Activated CD4-positive, CD25-positive, alpha-beta regulatory T cell treated with anti-CD3 and anti-CD28 coated beads, Interleukin-2, amount 50 U/mL, for 16 hours (primary cell): ENCODE measurements around the gene GNG12.
"Not testable (repeated sequence)": the region's sequence is repeated elsewhere in the genome, so short reads cannot be mapped to it uniquely, and the experiment has no call there.

ENCODE experiments used
- DNase-seq: peaks from one replicate; pipeline ENCODE4 v3.0.0-alpha.2; 2020; ENCODE audit warnings: low read depth, low spot score

GNG12 gene

DNA sequence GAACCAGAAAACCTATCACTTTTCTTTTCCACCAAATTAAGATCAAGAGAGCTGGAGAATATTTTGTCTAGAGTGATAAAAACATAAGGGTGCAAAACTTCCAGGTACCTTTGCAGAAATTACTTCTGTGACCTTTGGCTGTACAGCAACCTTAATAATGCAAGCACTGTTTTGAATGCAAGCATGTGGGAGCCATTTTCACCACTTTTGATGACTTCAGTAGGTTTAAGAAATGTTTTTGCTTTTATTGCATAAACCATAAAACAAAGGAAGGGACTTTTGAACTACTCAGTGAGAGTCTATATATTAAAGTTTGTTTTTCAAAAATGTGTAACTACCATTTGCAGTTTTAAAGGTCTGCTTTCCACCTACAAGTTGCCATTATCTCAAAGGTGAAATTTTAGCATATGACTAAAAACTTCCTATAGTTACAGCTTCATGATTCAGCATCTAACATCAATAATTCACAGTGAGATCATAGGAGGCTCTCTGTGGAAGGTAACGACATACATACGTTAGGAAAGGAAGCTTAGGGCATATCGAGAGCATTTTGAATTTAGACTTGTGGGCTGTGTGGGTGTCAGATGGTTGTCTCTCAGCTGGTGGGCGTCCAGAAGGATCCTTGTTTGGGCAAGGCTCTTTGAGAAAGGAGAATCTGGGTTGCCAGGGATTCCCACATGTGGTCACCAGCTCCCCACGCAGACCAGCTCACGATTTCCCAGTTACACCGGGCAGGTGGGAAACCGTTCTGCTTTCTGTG is 149.3 kb downstream of the GNG12 start:
- DNase-seq, result peak; percentile 2

DNA sequence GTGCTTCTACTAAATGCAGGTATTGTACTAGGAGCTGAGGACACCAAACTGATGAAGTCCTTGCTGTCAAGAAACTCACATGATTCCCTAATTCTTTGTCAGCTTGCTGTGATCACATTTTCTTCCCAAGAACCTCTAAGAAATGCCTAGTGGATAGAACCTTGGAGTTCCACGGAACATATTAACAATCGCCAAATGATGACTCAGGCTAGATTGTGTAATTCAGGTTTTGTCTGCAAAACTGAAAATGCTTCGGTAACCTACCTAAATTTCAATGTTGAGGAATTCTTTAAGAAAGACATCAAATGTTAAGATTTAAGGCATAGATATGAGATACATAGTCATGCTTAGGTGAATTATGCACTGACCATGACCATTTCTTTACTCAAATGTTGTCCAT is 150.0 kb downstream of the GNG12 start:
- DNase-seq, result no peak

DNA sequence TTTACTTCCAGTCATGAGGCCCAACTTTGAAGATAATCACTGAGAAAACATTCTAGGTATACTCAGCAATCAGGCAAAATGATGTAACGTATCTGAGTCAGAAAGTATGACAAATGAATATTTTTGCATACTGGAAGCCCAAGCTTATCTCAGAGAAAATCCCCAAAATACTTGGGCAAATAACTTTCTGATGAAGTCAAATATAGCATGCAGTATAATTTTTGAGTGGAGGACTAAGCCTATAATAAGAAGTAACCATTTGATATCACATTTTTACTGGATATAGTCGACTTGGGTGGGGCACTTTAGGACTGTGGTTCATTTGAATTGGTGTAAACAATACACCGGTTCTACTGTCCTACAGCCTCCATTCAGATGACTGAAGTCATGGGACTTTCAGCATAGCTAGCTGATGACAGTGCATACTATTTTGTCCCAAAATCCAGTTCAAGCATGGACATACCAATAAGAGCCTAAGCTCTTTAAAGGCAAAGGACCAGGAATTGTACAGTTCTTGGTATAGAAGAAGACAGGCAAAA is 150.5 kb downstream of the GNG12 start:
- DNase-seq, result no peak

DNA sequence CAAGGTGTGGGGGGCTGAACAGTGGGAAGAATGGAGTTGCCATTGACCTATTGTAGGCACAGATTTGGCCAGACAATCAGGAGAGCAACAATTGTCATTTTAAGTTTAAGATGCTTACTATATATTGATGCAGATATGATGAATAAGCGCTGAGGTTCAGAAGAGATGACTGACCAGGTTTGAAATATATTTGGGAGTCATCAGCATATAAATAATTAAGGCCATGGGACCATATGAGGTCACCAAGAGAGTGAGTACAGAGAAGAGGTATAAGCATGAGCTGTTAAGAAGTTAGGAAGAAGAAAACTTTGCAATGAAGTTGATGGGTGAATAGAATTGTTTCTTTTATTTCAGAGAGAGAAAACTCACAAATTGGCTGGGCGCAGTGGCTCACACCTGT is 152.8 kb downstream of the GNG12 start:
- no peak for DNase-seq

DNA sequence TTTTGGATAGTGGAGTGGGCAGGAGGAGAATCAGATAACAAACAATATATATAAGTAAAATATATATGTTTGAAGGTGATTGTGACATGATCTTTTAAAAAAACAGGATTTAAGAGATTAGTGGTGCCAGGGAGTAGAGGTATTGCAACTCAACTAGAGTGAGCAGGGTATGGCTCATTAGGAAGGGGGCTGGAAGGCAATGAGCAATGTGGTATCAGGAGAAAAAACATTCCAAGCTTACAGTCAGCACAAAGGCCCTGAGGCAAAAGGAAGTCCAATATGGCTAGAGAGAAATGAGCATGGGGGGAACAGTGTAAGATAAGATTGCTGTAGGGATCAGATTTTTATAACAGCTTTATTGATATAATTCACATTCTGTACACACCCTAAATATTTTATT is 153.6 kb downstream of the GNG12 start:
- DNase-seq, result no peak

DNA sequence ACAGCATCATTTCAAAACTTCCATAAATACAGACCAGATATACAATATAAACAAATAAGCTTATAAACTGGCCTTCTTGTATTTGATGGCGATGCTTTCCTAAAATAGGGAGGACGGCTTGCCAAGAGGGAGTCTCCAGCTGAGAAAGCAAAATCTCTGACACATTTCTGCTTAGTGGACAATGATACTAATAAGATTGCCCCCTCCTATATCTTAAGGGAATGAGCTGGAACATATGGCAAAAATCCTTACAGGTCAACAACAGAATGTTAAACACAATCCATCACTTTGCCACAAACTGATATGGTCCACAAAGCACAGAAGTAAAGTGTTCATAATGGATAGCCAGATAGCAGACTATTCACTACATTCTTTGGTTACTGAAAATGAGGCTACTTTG is 155.3 kb downstream of the GNG12 start:
- no peak for DNase-seq

DNA sequence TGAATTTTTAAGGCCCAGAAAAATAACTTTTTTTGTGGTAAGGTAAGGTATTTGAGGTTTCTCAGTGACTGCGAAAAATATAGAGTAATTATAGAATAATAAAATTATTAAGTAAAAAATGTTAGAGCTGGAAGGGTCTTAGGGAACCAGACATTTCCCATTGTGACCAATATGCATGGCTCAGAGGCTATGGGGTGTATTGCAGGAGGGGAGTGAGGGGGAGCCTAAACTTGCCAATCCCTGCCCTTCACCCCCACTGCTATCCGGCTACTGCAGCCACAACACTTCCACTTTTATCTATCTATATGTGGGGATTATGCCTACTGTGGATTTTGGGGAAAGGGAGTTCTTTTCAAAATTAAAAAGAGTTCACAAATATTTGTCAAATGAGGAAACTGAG is 155.9 kb downstream of the GNG12 start:
- DNase-seq, result no peak

DNA sequence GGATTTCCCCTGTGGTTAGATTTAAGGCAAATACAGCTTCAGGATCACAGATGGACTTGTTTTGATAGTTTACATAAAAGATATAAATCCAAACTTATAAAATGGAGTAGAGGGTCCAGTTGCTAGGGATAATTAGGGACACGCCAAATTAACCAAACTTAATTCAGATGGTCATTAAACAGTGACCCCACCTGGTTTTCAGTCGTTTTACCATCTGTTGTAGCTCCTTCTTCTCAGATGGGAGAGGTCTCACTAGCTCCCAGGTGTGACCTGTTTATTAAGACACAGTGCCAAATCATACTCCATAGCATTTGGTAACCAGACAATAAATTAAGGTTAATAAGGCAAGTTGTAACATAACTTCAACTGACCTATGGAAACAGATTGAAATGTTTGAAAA is 156.3 kb downstream of the GNG12 start:
- no peak for DNase-seq

DNA sequence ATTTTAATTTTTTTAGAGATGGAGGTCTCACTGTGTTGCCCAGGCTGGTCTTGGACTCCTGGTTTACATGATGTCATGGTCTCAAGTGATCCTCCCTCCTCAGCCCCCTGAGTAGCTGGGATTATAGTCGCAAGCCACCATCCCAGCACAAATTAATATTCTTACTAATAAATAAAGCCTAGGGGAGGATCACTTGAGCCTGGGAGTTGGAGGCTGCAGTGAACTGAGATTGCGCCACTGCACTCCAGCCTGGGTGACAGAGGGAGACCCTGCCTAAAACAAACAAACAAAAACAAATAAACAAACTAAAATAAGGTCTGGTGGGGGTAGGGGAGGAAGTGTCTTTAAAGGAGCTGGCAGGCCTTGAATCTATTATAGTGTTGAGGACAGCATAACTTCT is 157.0 kb downstream of the GNG12 start:
- no peak for DNase-seq

DNA sequence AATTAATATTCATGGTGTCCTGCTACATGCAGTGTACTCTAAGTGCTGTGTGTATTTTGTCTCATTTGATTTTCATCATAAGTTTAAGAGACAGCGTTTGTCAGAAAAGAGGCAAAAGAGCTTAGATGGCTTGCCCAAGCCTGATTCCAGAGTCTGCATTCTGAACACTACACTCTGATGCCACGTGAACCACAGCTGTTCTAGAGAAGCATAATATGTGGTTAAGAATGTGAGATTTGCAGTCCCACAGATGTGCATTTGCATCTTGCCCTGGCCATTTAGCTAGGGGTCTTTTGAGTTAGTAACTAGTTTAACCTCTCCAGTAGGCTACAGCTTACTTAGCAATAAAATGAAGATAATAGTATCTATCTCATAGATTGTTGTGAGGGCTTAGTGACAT is 157.5 kb downstream of the GNG12 start:
- no peak for DNase-seq

DNA sequence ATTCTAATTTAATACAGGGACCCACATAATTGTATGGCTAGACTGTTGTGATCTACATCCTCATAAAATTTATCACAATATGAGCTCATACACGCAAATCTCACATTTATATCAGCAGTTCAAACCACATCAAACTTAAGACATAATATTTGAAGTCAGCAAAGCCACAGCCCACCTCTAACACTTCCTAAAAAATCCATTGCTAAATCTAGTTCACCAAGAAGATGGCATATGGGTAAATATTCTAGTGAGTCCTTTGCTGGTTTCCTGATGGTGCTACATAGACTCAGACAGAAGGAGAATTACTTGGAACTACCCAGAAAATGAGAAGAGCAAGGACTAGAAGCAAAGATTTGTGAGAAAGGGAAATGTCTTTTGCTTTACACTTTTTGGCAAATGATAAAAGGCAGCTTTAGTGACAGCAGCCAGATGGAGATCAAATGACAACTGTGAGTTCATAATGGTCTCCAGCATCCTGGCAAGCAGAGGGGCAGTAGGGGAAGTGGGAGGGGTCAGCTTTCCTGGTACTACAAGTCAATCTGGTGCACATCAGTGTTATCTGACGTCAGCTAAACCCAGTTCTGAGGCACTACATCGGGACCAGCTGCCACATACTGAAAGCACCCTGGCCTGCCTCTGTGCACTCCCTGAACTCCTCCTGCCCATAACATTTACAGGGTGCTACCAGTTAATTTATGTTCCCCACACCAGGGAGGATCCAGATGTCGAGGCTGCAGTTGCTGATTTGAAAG is 158.8 kb downstream of the GNG12 start:
- no peak for DNase-seq

DNA sequence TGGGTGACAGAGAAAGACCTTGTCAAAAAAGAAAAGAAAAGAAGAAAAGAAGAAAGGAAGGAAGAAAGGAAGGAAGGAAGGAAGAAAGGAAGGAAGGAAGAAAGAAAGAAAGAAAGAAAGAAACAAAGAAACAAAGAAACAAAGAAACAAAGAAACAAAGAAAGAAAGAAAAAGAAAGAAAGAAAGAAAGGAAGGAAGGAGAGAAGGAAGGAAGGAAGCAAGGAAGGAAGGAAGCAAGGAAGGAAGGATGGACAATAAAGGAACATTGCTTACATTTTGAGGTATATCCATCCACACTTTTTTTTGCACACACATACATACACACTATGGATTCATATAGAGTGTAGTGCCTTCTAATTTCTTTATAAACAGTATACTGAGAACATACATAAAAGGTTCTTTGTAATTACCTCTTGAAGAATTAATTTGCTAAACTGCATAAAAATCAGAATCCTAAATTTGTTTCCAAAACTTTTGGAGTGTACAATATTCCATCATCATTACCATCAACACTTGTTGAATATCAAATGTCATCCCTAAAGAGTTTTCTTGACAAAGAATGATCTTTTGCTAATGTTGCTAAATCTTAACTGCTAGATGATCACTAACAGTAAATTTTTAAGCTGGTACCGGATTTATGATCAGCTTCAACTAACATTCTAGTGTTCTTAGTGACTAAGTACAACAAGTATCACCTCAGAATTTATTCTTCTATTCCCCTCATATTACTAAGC is 159.6 kb downstream of the GNG12 start:
- DNase-seq, result no peak

DNA sequence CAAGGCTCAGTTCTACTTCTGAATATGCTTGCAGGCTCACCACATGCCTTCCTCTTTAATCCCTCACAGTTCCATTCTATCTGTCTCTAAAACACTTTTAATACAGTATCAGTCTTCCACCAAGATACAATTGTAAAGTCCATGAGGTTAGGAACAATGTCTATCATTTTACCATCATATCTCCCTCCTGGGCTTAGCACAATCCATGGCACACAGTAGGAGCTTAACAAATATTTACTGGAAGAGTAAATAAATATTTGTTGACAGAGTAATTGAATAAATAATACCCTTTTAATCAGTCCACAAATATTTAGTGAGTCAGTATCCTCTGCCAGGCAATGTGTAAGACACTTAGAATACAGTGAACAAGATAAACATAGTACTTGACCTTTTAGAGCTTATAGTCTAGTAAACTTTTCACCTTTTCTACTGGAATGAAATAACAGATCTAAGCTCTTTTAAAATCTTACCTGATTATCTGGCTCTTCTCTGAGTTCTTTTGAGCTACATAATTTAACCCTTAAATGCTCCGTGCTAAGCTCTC is 160.9 kb downstream of the GNG12 start:
- no peak for DNase-seq

DNA sequence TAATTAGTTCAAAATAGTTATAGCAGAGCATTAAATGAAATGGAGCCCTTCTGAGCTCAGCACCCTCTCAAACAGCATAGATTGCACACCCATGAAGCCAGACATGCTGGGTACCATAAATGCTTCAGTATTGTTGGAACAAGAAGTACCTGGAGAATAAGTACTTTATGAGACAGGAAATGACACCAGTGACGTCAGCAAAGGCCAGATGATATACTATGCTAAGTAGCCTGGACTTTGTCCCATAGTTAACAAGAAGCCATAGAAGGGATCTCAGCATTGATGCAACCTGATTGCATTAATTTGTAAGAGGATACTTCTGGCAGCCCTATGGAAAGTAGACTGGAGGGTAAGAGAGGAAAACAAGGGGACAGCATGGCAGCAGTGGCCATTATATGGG is 164.6 kb downstream of the GNG12 start:
- no peak for DNase-seq

DNA sequence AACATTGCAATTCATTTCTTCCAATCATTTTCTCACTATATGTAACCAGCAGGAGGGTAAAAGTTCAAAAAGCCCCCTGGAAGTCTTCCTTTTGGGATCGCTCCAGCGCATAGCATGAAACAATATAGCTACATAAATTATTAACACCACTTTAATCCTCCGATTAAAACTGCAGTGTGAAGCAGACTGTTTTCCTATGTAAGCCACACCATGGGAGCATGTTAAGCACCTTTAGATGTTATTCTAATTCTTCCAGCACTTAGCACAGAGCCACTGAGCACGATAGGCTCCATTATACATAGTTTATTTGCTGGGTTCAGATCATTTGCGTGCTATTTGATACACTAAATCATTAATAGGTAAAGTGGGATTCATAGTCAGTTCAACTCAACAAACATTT is 166.6 kb downstream of the GNG12 start:
- DNase-seq, result no peak

DNA sequence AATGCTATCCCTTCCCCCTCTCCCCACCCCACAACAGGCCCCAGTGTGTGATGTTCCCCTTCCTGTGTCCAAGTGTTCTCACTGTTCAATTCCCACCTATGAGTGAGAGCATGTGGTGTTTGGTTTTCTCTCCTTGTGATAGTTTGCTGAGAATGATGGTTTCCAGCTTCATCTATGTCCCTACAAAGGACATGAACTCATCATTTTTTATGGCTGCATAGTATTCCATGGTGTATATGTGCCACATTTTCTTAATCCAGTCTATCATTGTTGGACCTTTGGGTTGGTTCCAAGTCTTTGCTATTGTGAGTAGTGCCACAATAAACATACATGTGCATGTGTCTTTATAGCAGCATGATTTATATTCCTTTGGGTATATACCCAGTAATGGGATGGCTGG is 168.0 kb downstream of the GNG12 start:
- not testable (repeated sequence) for DNase-seq

DNA sequence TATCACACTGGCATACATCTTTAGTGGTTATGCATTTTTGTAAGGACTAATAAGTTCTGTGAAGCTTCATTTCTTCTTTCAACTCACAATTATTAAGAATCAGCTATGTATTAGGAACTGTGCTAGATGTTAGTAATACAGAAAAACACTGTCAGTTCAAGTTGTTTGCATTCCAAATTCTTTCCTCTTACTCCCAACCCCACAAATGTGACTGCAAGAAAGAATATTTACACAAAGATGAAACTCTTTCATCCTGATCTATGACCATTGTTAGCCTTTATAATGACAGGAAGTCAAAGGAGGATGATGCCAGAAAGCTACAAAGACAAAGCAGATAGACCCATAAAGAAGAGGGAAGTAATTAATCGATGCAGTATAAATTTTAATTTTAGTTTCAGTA is 169.2 kb downstream of the GNG12 start:
- DNase-seq, result no peak

DNA sequence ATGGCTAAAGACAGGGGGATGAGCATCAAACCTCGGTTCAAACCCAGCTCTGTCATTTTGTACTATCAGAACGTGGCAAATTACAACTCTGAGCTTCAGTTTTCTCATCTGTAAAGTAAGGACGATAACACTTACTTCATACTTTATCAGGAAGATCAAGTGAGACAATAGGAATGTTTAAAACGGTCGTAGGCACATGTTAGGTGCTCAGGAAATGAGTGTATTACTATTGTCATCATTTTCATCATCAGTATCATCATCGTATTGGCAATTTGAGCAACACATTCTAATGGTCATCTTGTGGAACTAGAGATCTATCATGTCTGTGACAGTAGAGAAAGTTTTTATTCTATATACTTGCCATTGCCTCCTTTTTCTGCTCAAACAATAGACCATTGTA is 170.4 kb downstream of the GNG12 start:
- no peak for DNase-seq

DNA sequence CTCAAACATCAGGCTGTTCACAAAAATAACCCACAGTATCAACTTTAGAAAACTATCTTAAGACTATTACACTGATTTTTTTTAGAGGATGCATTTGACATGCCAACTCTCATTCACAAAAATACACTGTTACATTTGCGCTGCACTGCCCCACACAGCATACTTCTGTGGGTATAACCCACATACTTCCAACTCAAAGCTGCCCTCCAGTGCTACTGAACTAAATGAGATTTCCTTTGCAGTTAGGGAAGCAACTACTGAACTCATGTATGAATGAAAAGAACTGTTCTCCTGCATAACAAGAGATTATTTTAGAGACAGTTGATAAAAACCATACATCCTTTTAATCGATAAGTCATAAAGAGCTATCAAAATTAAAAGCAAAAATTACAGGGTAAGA is 174.0 kb downstream of the GNG12 start:
- DNase-seq, result no peak

DNA sequence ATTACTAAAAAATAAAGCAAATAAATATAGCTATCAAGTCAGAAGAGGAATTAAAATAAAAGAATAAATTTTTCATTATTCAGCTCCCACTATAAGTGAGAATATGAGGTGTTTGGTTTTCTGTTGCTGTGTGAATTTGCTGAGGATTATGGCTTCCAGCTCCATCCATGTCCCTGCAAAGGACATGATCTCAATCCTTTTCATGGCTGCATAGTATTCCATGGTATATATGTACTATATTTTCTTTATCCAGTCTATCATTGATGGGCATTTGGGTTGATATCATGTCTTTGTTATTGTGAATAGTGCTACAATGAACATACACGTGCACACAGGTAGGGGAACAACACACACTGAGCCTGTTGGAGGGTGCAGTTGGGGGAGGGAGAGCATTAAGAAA is 176.1 kb downstream of the GNG12 start:
- not testable (repeated sequence) for DNase-seq

DNA sequence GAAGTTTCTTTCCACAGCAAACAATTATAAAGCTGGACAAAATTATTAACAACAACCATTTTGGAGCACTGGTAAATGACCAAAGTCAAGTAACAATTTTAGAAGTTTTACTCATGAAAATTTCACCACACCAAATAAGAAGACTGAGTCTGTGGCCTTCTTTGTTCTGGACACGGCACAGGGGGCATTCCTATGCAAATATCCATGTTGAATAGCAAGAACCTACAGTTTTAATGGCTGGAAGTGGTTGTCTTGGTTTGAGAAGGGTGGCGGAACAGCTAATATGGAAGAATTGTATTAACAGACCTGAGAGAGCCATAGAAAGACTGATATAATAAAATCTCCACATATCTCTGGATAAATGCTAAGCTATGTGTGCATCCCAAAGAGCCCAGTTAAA is 177.7 kb downstream of the GNG12 start:
- DNase-seq, result no peak

DNA sequence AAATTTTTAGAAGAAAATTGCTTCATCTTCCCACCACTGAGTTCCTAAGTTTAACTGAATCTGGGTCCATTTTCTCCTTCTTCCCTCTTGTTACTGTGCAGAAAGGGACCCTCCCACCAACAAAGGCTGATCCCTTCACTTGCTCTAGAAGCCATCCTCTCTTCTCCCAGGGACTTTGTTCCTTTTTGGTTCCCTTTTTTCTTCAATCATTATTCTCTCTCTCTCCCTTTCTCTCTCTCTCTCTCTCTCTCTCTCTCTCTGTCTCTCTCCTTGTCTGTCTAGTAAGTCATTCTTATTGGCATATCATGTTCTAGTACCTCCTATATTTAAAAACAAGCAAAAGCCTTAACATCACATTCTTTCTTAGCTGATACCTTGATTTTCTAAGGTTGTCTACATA is 180.0 kb downstream of the GNG12 start:
- no peak for DNase-seq
